GM08714 (cell line): ENCODE measurements around the gene TBC1D2B.

Experiments used
- H3K4me3 ChIP-seq: fragments of 200-500 bp; sonication (Bioruptor generic); 2 replicates; pipeline ENCODE4 v1.5.1; 2014; ENCODE audit warnings: mild to moderate bottlenecking, low read length, inconsistent platforms
- ZNF274 ChIP-seq: IDR thresholded peaks from 2 replicates; pipeline ENCODE4 v1.6.1; 2012; ENCODE audit warnings: mild to moderate bottlenecking, low read depth, low read length

The TBC1D2B gene

DNA sequence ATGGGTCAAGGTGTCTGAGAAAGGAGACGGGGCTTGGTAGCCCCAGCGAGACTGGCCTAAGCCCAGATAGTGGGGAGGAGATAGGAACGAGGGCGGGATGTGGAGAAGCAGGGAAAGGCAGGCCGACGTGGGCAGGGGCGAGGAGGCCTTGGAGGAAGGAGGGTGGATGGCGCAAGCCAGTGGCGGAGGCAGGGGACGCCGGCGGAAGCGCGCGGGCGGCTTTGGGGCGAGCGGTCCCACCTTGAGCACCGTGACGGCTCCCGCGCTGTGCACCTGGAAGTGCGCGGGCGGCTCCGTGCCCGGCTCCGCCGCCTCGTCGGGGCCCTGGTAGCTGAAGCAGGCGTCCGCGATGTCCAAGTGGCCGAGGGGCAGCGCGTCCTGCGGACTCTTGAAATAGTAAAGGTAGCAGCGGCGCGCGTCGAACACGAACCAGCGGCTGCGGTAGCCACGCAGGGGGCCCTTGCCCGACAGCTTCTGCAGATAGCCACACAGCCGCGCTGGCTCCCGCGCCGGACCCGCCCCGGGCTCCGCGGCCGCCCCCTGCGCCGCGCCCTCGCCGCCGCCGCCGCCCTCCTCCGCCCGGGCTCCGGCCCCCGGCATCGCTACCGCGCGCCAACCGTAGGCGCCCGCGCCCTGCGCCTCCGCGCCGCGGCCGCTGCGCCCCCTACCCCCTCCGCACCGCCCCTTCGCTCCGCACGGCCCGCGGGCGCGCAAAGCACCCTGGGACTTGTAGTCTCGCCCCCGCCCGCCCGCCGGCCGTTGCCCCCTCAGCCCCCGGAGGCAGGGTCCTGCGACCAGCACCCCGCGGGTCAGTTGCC is at the start of gene TBC1D2B:
Gene TBC1D2B, minus strand, starts transcription at position 659 of the 818 bp plus-strand sequence. Its CDS starts 59 bp downstream, at position 600.
- peak within 1 kb of the TSS; percentile 79 for H3K4me3 ChIP-seq
- no peak for TF ChIP-seq ZNF274

- TF ChIP-seq ZNF274, result no peak
- H3K4me3 ChIP-seq, result no peak overlapping the region
Measured at GRCh38 chr15:78125267-78125666, 47.8 kb upstream of the TBC1D2B start.

DNA sequence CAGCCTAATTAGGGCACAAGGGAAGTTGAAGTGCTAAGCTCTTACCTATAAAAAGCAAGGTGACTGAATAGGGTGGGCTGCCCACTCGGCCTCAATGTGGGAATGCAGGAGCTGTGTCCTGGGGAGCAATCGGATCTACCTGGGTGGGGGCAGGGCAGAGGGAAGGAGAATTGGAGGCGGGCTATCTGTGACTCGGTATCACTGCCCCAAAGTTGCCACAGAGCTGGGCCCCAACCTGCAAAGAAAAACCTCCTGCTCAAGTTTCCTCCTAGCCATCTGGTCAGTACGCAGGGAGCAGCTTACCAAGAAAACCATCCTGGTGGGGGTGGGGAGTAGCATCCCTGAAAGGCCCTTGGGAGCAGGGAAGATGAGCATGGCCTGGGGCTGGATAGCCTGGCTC is 43.0 kb upstream of the TBC1D2B start:
- TF ChIP-seq ZNF274, result no peak
- no peak overlapping the region for H3K4me3 ChIP-seq

DNA sequence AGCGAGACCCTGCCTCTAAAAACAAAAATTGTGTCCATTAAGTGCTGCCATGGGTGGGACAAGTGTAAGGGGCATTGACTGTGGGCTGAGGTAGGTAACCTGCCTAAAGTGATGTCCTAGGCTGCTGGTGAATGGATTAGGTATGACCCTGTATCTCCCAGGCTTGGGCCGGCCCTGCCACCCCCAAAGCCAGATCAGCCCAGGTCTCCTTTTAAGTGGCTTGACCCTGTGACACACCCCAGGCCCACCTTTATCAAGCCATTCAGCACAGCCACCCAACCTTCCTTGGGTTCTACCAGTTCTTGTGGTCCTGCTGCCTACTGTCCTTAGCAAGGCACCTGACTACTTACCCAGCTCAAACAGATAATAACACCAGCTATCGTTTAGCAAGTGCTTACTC is 35.0 kb upstream of the TBC1D2B start:
- TF ChIP-seq ZNF274, result no peak

DNA sequence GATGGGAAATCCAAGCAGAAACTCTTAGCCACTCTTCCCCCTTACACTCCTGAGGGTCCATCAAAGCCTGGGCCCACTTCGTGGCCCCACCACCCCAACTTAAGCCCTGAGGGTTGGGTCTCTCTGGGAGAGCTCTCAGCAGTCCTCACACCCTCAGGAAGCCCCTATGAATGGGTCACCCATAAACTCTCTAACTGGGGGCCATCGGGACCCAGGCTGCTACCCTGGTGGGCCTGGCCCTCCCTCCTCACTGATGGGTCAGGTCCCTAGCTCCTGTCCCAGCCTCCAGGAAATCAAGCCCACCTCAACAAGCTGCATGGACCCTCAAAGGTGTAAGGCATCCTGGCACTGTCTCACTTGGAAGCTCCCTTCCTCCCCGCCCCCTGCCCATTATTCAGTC is 34.3 kb upstream of the TBC1D2B start:
- no peak for TF ChIP-seq ZNF274
- H3K4me3 ChIP-seq, result no peak overlapping the region

More for the DNA sequence above, 35.0 kb upstream of the TBC1D2B start:
- H3K4me3 ChIP-seq, result no peak overlapping the region

DNA sequence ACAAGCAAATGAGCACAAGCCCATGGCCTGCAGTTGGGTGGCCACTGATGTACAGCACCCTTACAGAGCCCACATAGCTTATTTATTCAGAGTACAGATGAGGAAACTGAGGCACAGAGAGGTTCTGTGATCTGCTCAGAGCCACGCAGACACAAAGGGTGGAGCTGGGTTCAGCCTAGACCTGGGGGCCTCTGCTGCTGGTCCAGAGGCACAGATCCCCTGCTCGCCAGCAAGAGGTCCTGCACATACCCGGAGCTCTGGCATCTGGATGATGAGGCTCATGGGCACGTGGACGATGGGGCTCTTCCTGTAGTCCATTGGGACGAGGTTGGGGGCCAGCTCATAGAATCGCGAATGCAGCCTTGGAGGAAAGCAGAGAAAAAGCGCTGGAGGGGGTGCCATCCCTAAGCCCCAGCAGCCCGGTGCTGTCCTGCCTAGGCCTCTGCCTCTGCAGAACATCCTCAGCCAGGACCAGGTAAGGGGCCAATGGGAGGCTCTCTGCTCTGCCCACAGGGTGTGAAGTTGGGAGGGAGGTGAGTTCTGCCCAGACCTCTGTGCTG is 33.5 kb upstream of the TBC1D2B start:
- H3K4me3 ChIP-seq, result no peak overlapping the region
- TF ChIP-seq ZNF274, result no peak

- H3K4me3 ChIP-seq, result no peak overlapping the region
- no peak for TF ChIP-seq ZNF274
Measured at GRCh38 chr15:78110096-78110495, 32.6 kb upstream of the TBC1D2B start.

- TF ChIP-seq ZNF274, result no peak
- no peak overlapping the region for H3K4me3 ChIP-seq
Measured at GRCh38 chr15:78109156-78109555, 31.6 kb upstream of the TBC1D2B start.

DNA sequence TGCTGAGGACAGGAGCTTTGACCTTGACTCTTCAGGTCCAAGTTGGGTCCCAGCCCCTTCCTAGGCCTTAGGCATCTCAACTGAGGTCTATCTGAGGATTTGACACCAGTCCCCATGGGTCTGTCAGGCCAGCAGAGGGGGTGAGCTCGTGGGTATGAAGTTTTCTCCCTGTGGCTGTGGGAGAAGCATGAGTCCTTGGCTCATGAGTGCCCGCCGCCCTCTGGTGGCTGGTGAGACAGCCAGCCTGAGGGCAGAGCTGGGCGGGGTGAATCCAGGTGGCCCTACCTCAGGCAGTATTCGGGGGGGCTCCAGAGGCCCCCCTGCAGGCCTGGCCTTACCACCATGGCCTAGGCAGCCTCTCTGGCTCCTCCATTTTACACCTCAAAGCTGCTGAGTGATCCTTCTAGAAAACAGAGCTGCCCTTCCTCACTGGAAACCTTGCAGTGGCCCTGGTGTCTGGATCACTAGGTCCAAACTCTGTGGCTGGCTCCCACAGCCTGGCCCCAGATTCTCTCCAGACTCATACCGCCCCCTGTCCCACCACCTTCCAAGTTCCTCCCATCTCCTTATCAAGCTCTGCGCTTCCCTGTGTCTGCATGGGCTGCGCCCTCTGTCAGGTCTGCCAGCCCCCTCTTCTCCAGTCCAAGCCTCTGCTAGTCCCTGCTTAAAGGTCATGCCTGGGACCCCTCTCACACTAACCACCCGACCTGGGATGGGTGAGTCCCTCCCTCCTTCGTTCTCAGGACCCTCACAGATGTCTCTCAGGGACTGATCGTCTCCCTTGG is 31.0 kb upstream of the TBC1D2B start:
- TF ChIP-seq ZNF274, result no peak
- no peak overlapping the region for H3K4me3 ChIP-seq

DNA sequence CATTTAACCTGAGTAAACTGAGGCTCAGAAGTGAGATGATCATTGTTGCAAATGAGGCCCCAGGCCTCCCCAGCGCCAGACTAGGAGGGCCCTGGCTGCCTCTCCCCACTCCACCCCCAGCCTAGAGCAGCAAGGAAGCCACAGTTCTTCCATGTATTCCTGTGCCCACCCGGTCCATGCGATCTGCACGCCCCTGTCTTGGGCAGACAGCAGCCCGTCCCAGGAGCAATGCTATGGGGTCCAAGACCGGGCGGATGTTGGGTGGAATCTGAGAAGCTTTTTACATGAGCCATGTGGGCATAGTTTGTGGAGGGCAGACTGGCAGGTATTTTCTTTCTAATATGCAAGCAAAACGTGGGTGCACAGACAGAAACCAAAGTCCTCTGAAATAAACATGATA is 30.0 kb upstream of the TBC1D2B start:
- no peak overlapping the region for H3K4me3 ChIP-seq
- TF ChIP-seq ZNF274, result no peak

GRCh38 chr15:78105476-78106241 is 28.1 kb upstream of the TBC1D2B start:
- TF ChIP-seq ZNF274, result no peak
- no peak overlapping the region for H3K4me3 ChIP-seq

DNA sequence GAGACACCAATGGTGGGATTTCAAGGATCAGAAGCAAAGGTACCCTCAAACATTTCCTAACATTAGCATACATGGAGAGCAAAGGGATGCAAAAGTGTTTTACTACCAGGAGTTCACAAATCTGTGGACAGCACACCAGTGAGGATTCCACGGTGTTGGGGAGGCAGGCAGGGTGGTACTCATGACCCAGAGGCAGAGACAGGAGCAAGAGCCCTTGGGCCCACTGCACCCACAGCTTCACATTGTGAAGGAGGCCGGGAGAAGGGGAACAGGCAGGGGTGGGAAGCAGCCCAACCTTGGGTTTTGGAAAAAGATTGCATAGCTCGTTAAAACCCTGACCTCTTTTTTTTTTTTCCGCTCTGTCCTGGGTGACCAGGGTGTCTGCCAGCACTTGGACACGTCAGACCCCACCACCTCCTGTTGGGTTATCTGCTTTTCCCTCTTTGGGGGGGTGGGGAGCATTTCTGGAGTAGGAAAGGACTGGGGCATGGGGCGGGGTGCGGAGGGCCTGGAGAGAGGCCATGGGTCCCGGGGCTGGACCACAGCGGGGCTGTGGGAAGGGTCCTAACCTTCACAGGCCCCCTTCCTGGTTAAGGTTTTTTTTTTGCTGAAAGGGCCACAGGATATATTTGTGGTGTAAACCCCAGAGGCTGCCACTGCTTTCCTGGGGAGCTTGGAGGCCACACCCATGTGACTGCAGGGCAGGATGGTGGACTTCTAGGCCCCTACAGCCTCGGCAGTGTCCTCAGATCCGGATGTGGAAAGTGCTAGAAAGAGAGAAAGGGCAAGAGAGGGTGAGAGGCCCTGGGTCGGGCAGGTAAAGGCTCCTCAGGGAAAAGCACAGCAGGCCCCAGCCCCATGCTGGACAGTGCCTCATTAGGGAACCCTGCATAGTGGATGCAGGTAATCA is 27.3 kb upstream of the TBC1D2B start:
- no peak overlapping the region for H3K4me3 ChIP-seq
- TF ChIP-seq ZNF274, result no peak

DNA sequence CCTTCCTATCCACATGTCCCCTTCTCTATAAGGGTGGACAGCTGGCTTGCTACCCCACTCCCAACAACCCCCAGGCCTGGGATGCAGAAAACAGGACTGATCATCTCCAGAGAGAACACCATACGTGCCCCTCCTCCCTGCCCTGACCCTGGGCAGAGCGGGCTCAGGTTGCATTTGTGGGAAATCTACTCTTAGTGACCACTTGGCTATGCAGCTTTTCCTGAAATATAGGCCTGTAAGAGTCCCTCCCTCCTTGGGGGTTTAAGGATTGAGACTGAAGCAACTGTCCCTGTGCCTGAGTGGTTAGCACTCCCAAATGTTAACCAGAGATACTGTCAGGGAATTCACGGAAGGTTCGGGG is 26.6 kb upstream of the TBC1D2B start:
- TF ChIP-seq ZNF274, result no peak
- H3K4me3 ChIP-seq, result no peak overlapping the region
